Bronchial epithelial cell (primary cell): ENCODE measurements around the gene SLX9. TPM values are rescaled to one million over a fixed set of nuclear protein-coding genes. Genes with fewer than 3 reads are reported as not detected.
A peak's percentile ranks its signal among the peaks of the same experiment; 100 is the strongest.
"Not testable (repeated sequence)": the region's sequence is repeated elsewhere in the genome, so short reads cannot be mapped to it uniquely, and the experiment has no call there.

Experiments used
- DNase-seq: peaks from one replicate; pipeline ENCODE4 v3.0.0-alpha.2; 2010; ENCODE audit warnings: low read depth
- FAIRE-seq: peaks from 2 replicates; lab custom pipeline; 2011; peaks lifted over from hg19 to GRCh38; lab: Jason Lieb, UNC
- H3K27me3 ChIP-seq: 2 replicates; pipeline ENCODE4 v1.5.1; 2011; ENCODE audit warnings: low read length; ENCODE audit not compliant: control insufficient read depth, insufficient read depth
- H3K36me3 ChIP-seq: 2 replicates; pipeline ENCODE4 v1.5.1; 2011; ENCODE audit warnings: low read length; ENCODE audit not compliant: control insufficient read depth, insufficient read depth
- H3K4me3 ChIP-seq: 2 replicates; pipeline ENCODE4 v1.5.1; 2011; ENCODE audit warnings: mild to moderate bottlenecking, low read depth, low read length, control low read depth
- CTCF ChIP-seq: IDR thresholded peaks from 2 replicates; pipeline ENCODE4 v1.5.1; 2011; ENCODE audit warnings: mild to moderate bottlenecking, moderate library complexity, low read length, control low read depth, inconsistent platforms; ENCODE audit not compliant: insufficient read depth, severe bottlenecking
- total RNA-seq: library from RNA; depleted of rRNA; stranded (reverse); fragments of >200 nt; gene quantifications from 2 replicates; pipeline ENCODE4 v1.2.1, GENCODE V29; 2014

Gene SLX9
- total RNA-seq, 1 donor from 2014 or later: 34.0 TPM

GRCh38 chr21:44926331-44927101, 13.3 kb upstream of the SLX9 start:
- no peak for TF ChIP-seq CTCF
- peak; percentile 44 for DNase-seq

GRCh38 chr21:44927259-44927586, 12.6 kb upstream of the SLX9 start:
- no peaks in the 10 kb centered on the region for H3K27me3 ChIP-seq
- no peak for DNase-seq

More at GRCh38 chr21:44926331-44927101, 13.3 kb upstream of the SLX9 start:
- H3K27me3 ChIP-seq: no peaks in the 10 kb centered on the region
- FAIRE-seq: no peak
- no peaks in the 10 kb centered on the region for H3K36me3 ChIP-seq
- H3K4me3 ChIP-seq: no peak overlapping the region

GRCh38 chr21:44927587-44928461, 12.0 kb upstream of the SLX9 start:
- DNase-seq (peak; percentile 73), FAIRE-seq (no peak)
- H3K36me3 ChIP-seq: no peaks in the 10 kb centered on the region
- no peaks in the 10 kb centered on the region for H3K27me3 ChIP-seq
- no peak overlapping the region for H3K4me3 ChIP-seq
- TF ChIP-seq CTCF: peak; percentile 23

More at GRCh38 chr21:44927259-44927586, 12.6 kb upstream of the SLX9 start:
- Histone ChIP-seq H3K4me3 (no peak overlapping the region), H3K36me3 (no peaks in the 10 kb centered on the region)
- FAIRE-seq: no peak
- no peak for TF ChIP-seq CTCF

DNA sequence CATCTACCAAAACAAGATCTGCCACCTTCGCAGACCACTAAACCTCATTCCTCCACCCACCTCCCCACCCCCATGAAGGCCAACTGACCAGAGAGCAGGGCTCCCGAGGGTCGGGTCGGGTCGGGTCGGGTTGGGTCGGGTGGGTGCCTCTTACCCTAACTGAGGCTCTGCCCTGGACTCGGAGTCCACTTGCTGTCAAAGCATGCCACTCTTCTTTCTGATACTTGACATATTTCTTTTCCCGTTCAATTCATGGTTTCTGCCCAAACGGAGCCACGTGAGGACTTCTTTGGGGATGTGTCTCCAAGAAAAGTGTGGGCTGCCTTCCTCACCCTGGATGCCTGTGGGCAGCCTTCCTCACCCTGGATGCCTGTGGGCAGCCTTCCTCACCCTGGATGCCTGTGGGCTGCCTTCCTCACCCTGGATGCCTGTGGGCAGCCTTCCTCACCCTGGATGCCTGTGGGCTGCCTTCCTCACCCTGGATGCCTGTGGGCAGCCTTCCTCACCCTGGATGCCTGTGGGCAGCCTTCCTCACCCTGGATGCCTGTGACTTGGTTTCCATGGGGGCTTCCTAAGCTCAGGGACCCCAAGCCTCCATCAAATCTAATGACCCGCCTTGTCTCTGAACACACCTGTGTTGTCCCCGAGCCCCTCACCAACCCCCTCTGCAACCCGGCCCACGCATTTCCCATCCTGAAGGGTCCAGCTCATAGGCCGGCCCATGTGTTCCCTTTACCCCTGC, 11.2 kb upstream of the SLX9 start:
- H3K27me3 ChIP-seq, FAIRE-seq, H3K36me3 ChIP-seq, H3K4me3 ChIP-seq: not testable (repeated sequence)
- peak; percentile 27 for DNase-seq

GRCh38 chr21:44929242-44929798, 10.5 kb upstream of the SLX9 start:
- no peak for FAIRE-seq
- Histone ChIP-seq H3K36me3 (no peaks in the 10 kb centered on the region), H3K4me3 (no peak overlapping the region), H3K27me3 (no peaks in the 10 kb centered on the region)
- TF ChIP-seq CTCF: no peak
- no peak for DNase-seq
